GM13976 (cell line): ENCODE results near the gene VASH1.

Experiments used
- DNase-seq: peaks from one replicate; pipeline ENCODE4 v3.0.0; 2012; ENCODE audit warnings: low spot score
- in situ Hi-C: fragments of 300-500 bp; cut with MboI; formaldehyde crosslinking; loops from one replicate; pipeline ENCODE4 v1.12.0; 2022; ENCODE audit warnings: low sequenced_read_pairs, mixed read lengths, inconsistent platforms; ENCODE audit not compliant: unreplicated experiment
- TF ChIP-seq, protein P1 (sequence below): IDR thresholded peaks from 2 replicates; pipeline ENCODE4 v1.5.1; 2012; ENCODE audit warnings: borderline replicate concordance, mild to moderate bottlenecking; ENCODE audit not compliant: insufficient read depth; ENCODE audit errors: extremely low read depth, missing control alignments, control extremely low read depth

The VASH1 gene

DNA sequence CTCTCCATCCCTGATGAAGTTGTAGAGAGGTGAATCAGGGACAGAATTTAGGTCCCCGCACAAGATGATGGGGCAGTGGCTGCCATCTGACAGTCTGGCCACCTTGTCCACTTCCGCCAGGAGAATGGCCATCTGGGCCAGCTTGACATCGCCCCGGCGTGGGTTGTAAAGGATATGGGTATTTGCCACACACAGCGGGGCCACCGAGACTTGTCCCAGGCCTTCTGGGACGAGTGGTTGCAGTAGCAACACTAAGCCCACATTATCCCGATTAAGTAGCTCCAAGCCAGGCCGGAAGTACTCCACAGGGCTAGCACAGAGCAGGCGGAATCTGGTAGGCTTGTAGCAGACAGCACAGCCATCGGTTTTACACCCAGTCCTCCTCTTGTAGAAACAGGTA is 45.2 kb downstream of the VASH1 start:
- in situ Hi-C loops = no loop called here
- TF ChIP-seq, protein P1, sequence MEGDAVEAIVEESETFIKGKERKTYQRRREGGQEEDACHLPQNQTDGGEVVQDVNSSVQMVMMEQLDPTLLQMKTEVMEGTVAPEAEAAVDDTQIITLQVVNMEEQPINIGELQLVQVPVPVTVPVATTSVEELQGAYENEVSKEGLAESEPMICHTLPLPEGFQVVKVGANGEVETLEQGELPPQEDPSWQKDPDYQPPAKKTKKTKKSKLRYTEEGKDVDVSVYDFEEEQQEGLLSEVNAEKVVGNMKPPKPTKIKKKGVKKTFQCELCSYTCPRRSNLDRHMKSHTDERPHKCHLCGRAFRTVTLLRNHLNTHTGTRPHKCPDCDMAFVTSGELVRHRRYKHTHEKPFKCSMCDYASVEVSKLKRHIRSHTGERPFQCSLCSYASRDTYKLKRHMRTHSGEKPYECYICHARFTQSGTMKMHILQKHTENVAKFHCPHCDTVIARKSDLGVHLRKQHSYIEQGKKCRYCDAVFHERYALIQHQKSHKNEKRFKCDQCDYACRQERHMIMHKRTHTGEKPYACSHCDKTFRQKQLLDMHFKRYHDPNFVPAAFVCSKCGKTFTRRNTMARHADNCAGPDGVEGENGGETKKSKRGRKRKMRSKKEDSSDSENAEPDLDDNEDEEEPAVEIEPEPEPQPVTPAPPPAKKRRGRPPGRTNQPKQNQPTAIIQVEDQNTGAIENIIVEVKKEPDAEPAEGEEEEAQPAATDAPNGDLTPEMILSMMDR = no peak
- no peak for DNase-seq

DNA sequence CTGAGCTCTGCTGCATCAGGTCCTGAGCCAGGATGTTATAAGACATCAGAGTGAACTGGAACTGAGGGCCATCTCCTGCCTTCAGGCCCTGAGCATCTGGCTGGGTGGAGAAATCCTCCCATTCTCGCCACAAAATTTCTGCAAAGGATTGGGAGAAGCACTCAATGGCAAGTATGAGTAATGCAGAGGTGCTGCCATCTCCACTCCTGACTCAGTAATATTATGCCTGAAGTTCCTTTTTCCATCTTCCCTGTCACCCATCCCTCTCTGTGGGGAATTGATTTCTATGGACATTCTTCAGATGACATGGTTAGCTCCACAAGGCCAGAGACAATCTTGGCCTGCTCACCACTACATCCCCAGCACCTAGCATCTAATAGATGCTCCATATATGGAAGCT is 46.7 kb downstream of the VASH1 start:
- DNase-seq = no peak
- TF ChIP-seq, protein P1 = no peak
- in situ Hi-C loops = no loop called here

DNA sequence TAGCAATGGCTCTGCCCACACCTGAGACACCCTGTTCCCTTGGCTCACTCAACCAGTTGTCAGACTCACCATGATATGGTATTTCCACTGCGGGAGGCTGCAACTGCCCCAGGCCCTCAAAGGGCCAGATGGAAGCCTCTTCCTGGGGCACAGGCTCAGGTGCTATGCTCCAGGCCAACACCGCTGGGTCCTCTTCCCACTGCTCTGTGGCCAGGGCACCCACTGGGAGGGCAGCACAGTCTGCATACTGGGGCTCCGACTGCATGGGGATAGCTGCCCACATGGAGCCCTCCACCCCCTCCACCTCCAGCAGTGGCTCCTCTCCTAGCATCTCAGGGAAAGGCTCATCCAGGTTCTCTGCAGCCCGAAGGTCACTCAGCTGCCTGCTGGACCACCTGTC is 47.7 kb downstream of the VASH1 start:
- in situ Hi-C loops = no loop called here
- TF ChIP-seq, protein P1 = no peak
- DNase-seq = no peak

DNA sequence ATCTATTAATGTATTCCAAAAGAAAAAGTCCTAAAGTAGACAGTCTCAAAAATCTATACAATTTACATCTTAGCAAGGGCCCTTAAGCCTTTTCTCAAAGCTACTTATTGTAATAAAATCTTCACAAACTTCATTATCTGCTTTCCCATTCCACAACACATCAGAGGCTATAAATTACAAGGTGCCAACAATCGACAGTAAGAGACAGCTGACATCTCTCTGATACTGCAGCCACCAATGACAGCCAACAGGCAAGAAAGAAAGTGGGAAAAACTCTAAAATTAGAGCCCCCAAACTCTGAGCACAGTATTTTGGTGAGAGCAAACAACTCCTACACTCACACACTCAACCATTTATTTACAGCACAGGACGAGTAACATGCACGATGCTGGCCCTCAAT is 49.3 kb downstream of the VASH1 start:
- in situ Hi-C loops = no loop called here
- DNase-seq = no peak
- TF ChIP-seq, protein P1 = no peak

DNA sequence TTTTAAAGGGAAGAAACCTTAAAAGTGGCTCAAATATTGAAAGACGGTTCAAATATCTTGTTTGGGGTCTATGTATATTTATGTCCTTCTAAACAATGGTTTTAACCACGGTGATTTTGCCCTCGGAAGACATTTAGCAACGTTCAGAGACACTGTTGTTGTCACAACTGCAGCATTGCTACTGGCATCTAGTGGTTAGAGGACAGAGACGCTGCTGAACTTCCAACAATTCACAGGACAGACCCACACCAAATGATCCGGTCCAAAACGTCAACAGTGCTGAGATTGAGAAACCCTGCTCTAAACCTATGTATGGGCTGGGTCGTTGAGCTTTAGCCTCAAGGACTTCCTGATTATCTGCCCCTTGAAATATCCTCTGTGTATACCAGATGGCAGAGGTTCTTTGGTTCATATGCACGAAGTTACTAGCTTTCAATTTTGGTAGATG is 49.7 kb downstream of the VASH1 start:
- peak; percentile 50 for DNase-seq
- in situ Hi-C loops = no loop called here
- TF ChIP-seq, protein P1 = peak; percentile 37

DNA sequence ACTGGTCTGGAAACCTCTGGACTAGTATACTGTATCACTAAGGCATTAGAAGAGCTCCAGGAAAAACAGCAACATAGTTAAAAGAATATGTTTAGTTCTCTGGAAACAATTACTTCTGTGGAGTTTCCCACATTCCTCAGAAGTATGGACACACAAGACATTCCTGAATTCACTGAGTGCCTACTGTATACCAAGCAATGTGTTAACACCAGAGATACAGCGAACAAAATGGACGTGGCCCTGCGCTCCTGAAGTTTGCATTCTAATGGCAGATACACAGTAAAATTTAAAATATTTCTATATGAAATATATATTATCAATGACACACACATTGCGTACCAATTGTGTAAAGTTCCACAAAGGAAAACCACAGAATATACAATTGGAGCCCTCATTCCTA is 50.3 kb downstream of the VASH1 start:
- DNase-seq = no peak
- TF ChIP-seq, protein P1 = no peak
- in situ Hi-C loops = no loop called here

DNA sequence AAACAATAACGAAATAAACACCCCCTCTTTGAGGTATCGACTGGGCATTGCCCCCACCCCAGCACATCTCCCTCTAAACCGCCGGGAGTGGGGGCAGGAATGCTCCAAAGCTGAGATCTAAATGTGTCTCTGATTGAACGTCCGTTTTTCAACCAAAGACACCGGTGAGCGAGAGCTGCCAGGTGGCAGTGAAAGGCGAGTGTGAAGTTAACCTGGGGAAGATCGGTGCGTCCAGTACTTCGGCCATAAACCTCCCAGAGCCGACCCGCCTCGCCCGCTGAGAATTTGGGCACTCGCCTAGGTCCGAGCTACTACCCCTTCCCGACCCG is 50.8 kb downstream of the VASH1 start:
- in situ Hi-C loops = no loop called here
- TF ChIP-seq, protein P1 = no peak
- peak; percentile 47 for DNase-seq
